GM15510 (cell line): ENCODE data around the gene FOXP1.

Experiments
- POLR2A ChIP-seq: IDR thresholded peaks from 3 replicates; pipeline ENCODE4 v1.6.1; 2011; ENCODE audit warnings: borderline replicate concordance; ENCODE audit not compliant: insufficient read length; ENCODE audit errors: extremely low read depth

Gene FOXP1

GRCh38 chr3:71498543-71498942, 85.0 kb downstream of the FOXP1 start:
- TF ChIP-seq POLR2A, result no peak

GRCh38 chr3:71497971-71498444, 85.5 kb downstream of the FOXP1 start:
- TF ChIP-seq POLR2A, result no peak

- no peak for TF ChIP-seq POLR2A
These were observed 86.1 kb downstream of the FOXP1 start for GRCh38 chr3:71497367-71497897.

- no peak for TF ChIP-seq POLR2A
These were observed 87.6 kb downstream of the FOXP1 start for GRCh38 chr3:71495708-71496472.

GRCh38 chr3:71494212-71494611, 89.3 kb downstream of the FOXP1 start:
- no peak for TF ChIP-seq POLR2A

GRCh38 chr3:71492974-71493771, 90.4 kb downstream of the FOXP1 start:
- no peak for TF ChIP-seq POLR2A

- no peak for TF ChIP-seq POLR2A
These were observed 91.0 kb downstream of the FOXP1 start for GRCh38 chr3:71492566-71492965.

- no peak for TF ChIP-seq POLR2A
These were observed 92.3 kb downstream of the FOXP1 start for GRCh38 chr3:71491154-71491752.

GRCh38 chr3:71490692-71491091, 92.8 kb downstream of the FOXP1 start:
- TF ChIP-seq POLR2A, result no peak

GRCh38 chr3:71489315-71489761, 94.2 kb downstream of the FOXP1 start:
- no peak for TF ChIP-seq POLR2A

- no peak for TF ChIP-seq POLR2A
These were observed 94.6 kb downstream of the FOXP1 start for GRCh38 chr3:71488882-71489281.

- no peak for TF ChIP-seq POLR2A
These were observed 95.1 kb downstream of the FOXP1 start for GRCh38 chr3:71488391-71488809.

- no peak for TF ChIP-seq POLR2A
These were observed 96.1 kb downstream of the FOXP1 start for GRCh38 chr3:71487418-71487817.

- TF ChIP-seq POLR2A, result no peak
These were observed 96.7 kb downstream of the FOXP1 start for GRCh38 chr3:71486831-71487230.

GRCh38 chr3:71485896-71486295, 97.6 kb downstream of the FOXP1 start:
- TF ChIP-seq POLR2A, result no peak

GRCh38 chr3:71484452-71484851, 99.1 kb downstream of the FOXP1 start:
- no peak for TF ChIP-seq POLR2A

- no peak for TF ChIP-seq POLR2A
These were observed 99.5 kb downstream of the FOXP1 start for GRCh38 chr3:71484047-71484446.
